ENCODE measurements around the gene CKAP2L. TPM values are rescaled to one million over a fixed set of nuclear protein-coding genes. Genes with fewer than 3 reads are reported as not detected.
A peak's percentile ranks its signal among the peaks of the same experiment; 100 is the strongest.

CKAP2L gene
- total and polyA plus RNA-seq, 9 of the 15 experiments (the other 6 are each of a cell fraction or from before 2014, with no cell fraction given): 10.4 to 21.9 (median 14.2) TPM

DNA sequence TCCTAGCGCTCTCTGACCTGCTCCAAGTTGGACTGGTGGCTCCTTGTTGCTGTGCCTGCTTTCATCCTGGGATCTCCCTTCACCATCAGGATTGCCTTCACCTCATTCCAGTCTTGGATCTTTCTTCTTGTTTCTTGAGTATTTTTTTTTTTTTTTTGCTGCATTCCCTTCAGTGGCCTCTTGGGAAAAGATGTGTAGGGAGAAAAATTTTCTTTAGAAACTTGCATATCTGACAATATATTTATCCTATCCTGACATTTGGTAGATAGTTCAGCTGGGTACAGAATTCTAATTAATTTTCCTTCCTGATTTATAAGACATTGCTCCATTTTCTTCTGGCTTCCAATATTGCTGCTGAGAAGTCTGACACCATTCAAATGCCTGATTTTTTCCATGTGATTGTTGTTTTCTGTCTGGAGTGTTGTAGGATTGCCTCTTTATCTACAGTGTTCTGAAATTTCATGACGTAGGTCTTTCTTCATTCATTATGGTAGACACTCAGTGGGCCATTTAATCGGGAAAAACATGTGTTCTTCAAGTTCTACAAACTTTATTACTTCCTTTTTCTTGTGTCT is 42.9 kb upstream of the CKAP2L start:
- Histone ChIP-seq H3K36me3 (ENCODE audit: control insufficient read depth, insufficient read depth, low read length) (no peaks in the 10 kb centered on the region), H3K9me1 (ENCODE audit: control insufficient read depth, insufficient read depth, low read length) (no peaks in the 10 kb centered on the region), H2AFZ (ENCODE audit: low read depth, low read length) (0 out of 2 replicates have a peak overlapping the region, but pooled peaks have one; percentile 11), H3K27ac (ENCODE audit: extremely low read depth, low read depth, low read length) (no peak overlapping the region), H3K9ac (ENCODE audit: insufficient read depth in 1 of 2, low read depth in 2 of 2, low read length in 2 of 2) (no peak overlapping the region), H3K4me3 (no peak overlapping the region), H3K79me2 (ENCODE audit: control insufficient read depth, insufficient read depth, low read length) (no peaks in the 10 kb centered on the region), H3K4me1 (replicated peaks in 1 of 2; ENCODE audit: control insufficient read depth in 2 of 2, insufficient read depth in 2 of 2, low read length in 2 of 2) (peaks cover 0 to 13% of the 10 kb centered on the region in 2 experiments; a peak in 2 of 5 replicates), H3K27me3 (ENCODE audit: control insufficient read depth in 2 of 2, insufficient read depth in 2 of 2, low read length in 2 of 2) (no peaks in the 10 kb centered on the region), H3K4me2 (ENCODE audit: insufficient read depth, low read length) (no peak overlapping the region), H4K20me1 (replicated peaks; ENCODE audit: control insufficient read depth, insufficient read depth, low read length) (no peaks in the 10 kb centered on the region), H3K9me3 (replicated peaks; ENCODE audit: control insufficient read depth, insufficient read depth, low read depth, low read length) (no peaks in the 10 kb centered on the region)
- WGBS (ENCODE audit: insufficient coverage, low coverage, missing lambda C conversion rate): 51% methylated on average over 3 of the region's 3 CpGs
- DNase-seq (ENCODE audit: extremely low read depth in 1 of 4, low spot score in 3 of 4): peak in 1 of 4 experiments; percentile 25
- ATAC-seq: no peak
- POLR2A ChIA-PET: no interaction called here
- in situ Hi-C loops (cut with MboI): no loop called here
- CTCF ChIA-PET (ENCODE audit: low intra/inter-chr PET ratio): interaction anchor here (0.7 kb wide), 1 partner anchor 26 kb away, joined by 3 read pairs; no protein-coding TSS in a partner anchor
- no peak for FAIRE-seq
- TF ChIP-seq, protein P1, sequence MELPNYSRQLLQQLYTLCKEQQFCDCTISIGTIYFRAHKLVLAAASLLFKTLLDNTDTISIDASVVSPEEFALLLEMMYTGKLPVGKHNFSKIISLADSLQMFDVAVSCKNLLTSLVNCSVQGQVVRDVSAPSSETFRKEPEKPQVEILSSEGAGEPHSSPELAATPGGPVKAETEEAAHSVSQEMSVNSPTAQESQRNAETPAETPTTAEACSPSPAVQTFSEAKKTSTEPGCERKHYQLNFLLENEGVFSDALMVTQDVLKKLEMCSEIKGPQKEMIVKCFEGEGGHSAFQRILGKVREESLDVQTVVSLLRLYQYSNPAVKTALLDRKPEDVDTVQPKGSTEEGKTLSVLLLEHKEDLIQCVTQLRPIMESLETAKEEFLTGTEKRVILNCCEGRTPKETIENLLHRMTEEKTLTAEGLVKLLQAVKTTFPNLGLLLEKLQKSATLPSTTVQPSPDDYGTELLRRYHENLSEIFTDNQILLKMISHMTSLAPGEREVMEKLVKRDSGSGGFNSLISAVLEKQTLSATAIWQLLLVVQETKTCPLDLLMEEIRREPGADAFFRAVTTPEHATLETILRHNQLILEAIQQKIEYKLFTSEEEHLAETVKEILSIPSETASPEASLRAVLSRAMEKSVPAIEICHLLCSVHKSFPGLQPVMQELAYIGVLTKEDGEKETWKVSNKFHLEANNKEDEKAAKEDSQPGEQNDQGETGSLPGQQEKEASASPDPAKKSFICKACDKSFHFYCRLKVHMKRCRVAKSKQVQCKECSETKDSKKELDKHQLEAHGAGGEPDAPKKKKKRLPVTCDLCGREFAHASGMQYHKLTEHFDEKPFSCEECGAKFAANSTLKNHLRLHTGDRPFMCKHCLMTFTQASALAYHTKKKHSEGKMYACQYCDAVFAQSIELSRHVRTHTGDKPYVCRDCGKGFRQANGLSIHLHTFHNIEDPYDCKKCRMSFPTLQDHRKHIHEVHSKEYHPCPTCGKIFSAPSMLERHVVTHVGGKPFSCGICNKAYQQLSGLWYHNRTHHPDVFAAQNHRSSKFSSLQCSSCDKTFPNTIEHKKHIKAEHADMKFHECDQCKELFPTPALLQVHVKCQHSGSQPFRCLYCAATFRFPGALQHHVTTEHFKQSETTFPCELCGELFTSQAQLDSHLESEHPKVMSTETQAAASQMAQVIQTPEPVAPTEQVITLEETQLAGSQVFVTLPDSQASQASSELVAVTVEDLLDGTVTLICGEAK (IDR thresholded peaks at IDR 0.05): peak; percentile 71
- TF ChIP-seq, protein P1 (CRISPR knock-in tag; IDR thresholded peaks at IDR 0.05): no peak
- TF ChIP-seq SMARCA4 (IDR thresholded peaks at IDR 0.05): no peak
- no peak for TF ChIP-seq ZNF274 (IDR thresholded peaks at IDR 0.05; ENCODE audit: borderline replicate concordance, low read depth, low read length)
- TF ChIP-seq ZNF655 (CRISPR knock-in tag; IDR thresholded peaks at IDR 0.05): no peak
- peak; percentile 69; the same call in 1 of the 2 replicates for TF ChIP-seq ZFP1 (CRISPR knock-in tag; IDR thresholded peaks at IDR 0.05)
- peak; percentile 19 to 29; a peak in 1 of 4 replicates for TF ChIP-seq TRIM24 (IDR thresholded peaks at IDR 0.05)
- intact Hi-C loops (cut with micrococcal nuclease): no loop called here
- BruUV-seq (replicated peaks): no TSS peak
